ENCODE results near the gene IL17RB.

The IL17RB gene, protein sequence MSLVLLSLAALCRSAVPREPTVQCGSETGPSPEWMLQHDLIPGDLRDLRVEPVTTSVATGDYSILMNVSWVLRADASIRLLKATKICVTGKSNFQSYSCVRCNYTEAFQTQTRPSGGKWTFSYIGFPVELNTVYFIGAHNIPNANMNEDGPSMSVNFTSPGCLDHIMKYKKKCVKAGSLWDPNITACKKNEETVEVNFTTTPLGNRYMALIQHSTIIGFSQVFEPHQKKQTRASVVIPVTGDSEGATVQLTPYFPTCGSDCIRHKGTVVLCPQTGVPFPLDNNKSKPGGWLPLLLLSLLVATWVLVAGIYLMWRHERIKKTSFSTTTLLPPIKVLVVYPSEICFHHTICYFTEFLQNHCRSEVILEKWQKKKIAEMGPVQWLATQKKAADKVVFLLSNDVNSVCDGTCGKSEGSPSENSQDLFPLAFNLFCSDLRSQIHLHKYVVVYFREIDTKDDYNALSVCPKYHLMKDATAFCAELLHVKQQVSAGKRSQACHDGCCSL

GRCh38 chr3:53846134-53846850 is at the start of gene IL17RB, which contains the start of gene CHDH:
Gene IL17RB (plus strand): TSS chr3:53846568. CDS start chr3:53846589, 21 bp downstream.
Gene CHDH (minus strand): TSS chr3:53846419. CDS start chr3:53824008, 22,411 bp downstream.
- DNase-seq = no peak

GRCh38 chr3:53798144-53798543 is 48.2 kb upstream of the IL17RB start:
- DNase-seq = no peak

- no peak for DNase-seq
Observed at GRCh38 chr3:53799338-53799865, 47.0 kb upstream of the IL17RB start.

DNA sequence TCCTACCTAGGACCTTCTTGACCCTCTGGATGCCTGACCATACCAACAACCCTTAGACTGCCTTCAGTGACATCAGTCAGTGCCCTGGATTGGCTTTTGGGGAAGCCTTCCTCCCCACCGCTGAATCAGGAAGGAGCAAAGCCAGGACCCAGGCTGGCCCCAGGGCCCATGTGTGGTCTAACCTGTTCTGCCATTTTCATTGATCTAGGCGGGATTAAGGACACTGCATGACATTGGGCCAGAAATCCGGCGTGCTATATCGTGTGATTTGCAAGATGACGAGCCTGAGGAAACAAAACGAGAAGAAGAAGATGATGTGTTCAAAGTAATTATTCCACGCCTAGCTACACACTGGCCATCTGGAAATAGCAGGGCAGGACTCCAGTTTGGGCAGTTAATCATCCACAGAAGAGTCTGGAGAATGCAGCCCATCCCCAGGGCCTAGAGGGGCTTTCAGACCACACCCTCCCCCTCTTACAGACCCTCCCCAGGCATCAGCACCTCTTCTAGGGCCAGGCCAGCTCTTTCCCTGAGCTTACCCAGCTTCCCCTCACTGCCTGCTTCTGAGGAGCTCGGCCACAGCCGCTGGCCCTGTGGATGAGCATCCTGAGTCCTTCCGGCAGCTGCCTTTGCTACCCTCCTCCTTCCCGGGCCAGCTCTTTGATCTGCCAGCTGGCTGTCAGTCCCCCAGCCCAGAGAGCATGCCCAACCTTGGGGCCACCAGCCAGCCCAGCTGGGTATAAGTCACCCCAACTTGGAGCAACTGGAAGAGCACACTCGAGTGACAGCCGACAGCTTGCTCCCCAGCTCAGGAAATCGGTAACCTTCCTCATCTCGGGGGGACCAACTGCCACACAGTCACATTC is 46.1 kb upstream of the IL17RB start:
- DNase-seq = no peak

- DNase-seq = no peak
Observed at GRCh38 chr3:53801319-53801718, 45.0 kb upstream of the IL17RB start.

DNA sequence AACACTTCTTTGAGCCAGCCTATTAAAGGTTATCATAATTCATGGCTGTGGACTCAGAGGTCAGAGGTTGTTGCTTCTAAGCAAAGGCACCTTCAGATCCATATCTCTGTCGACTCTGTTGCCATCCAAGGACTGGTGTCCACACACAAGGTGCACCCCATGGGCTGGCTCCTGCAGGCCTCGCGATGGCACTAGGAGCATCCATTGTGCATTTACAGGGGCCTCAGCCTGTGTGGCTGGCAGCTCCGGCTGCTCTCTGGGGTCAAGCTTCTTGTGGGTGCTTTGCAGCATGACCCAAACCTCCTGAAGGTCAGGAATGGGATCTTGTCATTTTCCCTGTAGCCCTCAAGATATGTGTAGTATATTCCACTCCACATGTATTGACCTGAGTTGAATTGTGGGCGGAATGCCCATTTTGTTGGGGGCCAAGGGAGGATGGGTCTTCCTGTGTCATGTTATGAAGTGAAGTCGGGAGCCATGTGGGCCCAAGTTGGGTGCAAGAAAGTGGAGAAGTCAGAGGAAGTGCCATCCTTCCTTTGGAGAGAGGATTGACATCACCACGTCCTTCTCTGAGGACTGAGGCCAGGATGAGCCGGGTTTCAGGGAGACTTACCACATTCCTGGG is 44.0 kb upstream of the IL17RB start:
- no peak for DNase-seq

DNA sequence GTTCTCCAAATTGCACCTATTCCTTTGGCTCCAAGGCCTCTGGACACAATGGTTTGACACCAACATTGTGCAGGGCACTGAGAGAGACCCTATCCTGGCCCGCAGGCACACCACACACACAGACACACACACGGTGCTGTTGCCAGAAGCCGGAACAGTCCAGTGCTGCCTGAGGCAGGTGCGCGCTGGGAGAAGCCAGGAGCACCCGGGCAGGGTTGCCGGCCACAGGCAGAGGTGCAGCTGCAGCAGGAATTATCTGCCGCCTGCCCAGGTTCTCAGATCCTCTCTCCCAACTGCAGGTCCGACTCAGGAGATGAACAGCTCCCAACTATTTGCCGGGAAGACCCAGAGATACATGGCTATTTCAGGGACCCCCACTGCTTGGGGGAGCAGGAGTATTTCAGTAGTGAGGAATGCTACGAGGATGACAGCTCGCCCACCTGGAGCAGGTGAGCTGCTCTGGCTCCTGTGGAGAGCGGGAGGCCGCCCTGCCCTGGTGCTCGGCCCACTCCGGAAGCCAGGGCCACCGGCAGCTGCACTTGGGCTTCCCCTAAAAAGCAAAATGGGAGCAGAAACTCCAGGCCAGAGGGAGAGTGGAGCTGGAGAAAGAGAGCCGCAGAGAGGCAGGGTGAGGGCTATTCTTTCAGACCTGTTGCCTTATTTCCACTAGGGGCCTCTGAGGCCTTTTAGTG is 43.1 kb upstream of the IL17RB start:
- no peak for DNase-seq

DNA sequence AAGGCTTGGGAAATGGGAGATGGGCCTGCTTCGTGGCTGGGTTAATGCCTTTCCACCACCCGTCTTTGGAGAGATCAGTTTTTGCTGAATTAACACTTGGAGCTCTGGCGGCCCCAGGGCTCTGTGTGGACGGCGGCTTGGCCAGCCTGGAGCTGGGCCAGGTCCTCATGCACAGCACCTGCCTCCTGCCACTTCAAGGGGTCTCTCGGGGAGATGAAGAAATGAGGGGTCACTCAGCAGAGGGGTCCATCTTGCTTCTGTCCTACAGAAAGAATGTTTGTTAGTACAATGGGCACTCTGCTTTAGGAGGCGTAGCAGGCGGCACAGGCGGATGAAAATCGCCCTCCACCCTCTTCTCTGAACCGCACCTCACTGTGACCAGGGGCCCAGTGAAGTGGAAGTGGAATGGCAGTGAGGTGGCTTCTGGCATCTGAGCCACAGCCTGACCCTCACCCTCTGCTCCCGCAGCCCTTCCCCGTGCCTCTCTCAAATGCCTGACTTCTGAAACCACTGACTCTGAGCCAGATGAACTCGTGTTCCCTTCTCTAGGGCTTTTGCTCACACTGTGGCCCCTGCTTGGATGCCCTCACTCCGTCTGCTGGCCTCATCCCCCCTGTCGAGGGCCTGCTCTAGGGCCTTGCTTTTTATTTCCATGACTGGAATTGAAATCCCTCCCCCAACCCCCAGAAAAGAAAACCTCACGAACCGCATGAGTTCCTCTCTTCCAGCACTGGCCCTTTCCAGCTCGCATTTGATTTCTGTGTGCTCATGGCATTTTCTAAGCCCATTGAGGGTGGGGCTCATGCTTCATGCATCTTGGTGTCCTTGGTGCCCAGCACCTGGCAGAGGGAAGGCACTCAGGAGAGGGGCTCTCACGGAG is 42.3 kb upstream of the IL17RB start:
- DNase-seq = no peak

DNA sequence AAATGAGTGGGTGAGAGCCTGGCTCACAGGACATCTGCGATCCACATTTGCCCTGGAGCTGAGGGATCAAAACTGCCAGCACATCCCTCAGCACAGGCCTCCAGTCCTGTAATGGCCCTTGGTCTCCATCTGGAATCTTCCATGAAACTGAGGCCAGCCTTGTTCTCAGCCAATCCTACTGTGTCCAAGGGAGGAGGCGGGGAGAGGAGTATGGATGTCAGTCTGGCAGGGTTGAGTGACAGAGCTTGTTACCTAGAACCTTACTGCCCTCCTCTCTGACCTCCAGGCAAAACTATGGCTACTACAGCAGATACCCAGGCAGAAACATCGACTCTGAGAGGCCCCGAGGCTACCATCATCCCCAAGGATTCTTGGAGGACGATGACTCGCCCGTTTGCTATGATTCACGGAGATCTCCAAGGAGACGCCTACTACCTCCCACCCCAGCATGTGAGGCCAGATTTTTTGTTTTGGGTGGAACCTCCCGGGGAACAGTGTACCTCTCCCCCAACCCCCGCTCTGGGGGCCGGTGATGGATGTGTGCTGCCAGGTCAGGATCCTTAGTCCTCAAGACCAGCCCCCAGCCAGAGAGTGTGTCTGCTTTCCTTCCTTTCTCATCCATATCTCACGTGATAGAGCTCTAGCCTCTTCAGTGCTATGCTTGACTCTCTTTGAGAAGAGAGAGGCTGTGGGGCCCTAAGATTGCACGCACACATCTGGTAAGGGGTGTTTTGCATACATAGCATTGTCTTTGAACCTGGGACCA is 41.5 kb upstream of the IL17RB start:
- no peak for DNase-seq

GRCh38 chr3:53805463-53806159 is 40.8 kb upstream of the IL17RB start:
- no peak for DNase-seq

DNA sequence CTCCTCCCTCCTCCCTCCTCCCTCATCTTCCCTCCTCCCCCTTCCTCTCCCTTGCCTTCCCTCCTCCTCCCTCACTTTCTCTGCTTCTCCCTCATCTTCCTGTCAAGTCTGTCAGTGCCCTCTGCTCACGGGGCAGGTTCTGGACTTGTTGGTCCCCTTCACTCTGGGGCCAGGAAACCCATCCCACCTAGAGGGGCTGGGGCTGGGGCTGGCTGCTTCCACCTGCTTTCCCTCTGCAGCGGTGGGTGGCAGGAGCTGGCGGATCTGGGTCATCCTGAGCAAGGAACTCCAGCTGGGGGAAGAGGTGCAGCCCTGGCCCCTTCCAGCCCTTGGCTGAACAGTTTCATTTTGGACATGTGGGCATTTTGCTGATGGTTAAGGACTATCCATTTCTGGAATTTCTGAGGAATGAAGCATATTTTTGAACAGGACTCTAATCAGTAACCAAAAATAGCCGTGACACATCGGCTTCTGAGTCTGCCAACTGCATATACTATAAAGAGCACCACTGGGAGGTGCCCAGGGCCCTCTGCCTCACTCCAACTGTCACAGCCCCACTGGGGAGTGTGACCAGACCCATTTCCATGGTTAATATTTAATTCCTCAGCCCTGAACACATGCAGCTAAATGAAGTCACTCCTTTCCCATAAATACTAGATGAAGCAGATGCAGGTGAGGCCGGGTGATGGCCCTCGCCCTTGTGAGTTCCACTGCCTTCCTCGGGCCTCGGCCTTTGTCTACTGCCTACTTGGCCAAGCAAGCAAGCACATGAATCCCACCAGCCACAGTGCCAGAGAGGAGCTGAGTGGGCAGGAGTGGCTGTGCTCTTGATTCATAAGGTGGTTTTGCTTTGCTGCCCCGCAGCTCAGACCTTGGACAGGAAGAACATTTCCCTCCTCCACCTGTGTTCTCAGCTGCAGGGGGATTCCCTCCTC is 39.9 kb upstream of the IL17RB start:
- DNase-seq = no peak

DNA sequence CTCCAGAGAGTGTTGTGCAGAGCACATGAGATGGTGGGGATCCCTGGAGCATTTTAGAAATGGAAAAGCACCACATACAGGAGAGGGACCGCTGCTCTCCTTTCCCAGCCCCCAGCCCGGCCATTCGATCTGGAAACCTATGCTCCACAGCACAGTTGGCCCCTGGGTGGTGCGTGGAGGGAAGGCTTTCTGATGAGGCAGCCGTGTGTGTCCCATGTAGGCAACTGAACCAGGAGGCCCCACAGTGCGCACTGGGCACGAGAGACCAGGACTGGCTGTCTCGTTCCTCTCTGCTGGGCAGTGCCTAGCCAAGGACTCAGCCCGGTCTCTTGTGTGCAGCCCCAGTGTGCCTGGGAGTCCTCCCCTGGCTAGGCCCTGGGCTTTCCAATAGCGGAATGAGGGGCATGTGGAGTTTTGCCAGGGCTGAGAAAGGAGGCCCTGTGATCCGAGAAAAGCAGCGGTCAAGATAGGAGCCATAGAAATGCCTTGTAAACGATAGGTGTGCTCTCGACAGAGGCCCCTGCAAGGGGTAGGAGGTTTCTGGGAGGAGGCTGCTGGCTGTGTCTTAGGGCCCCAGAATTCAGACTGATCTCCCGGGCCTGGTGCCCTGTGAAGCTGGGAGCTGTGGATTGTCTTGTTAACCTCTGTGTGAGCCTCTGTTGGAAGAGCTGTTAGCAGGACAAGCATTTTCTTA is 39.1 kb upstream of the IL17RB start:
- no peak for DNase-seq

DNA sequence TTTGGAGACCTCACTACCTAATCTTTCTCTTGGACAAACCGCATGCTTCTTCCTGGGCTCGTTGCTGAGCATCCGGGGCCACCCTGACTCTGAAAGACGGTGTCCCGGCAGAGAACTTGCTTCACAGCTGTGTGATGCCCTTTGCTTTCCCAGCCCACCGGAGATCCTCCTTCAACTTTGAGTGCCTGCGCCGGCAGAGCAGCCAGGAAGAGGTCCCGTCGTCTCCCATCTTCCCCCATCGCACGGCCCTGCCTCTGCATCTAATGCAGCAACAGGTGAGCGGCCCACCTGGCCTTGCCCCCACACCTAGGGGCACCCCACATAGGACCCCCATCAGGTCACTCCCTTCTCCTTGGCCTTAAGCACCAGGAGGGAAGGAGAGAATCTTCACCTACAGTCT is 37.9 kb upstream of the IL17RB start:
- DNase-seq = no peak

- DNase-seq = no peak
Observed at GRCh38 chr3:53809267-53809666, 37.1 kb upstream of the IL17RB start.

DNA sequence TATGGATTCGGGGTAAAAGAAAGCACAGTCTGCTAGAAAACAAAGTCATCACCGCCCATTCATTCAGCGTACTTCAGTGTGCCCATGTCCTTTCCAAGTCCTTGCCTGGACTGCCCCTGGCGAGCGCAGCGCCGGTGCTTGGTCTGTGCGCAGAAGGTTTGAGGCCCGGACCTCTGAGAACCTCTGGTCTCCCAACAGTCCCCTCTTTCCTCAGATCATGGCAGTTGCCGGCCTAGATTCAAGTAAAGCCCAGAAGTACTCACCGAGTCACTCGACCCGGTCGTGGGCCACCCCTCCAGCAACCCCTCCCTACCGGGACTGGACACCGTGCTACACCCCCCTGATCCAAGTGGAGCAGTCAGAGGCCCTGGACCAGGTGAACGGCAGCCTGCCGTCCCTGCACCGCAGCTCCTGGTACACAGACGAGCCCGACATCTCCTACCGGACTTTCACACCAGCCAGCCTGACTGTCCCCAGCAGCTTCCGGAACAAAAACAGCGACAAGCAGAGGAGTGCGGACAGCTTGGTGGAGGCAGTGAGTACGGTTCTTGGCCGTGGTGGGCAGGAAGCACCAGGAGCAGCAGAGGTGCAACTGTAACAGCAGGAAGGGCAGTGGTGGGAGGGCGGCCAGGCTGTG is 36.5 kb upstream of the IL17RB start:
- DNase-seq = no peak

DNA sequence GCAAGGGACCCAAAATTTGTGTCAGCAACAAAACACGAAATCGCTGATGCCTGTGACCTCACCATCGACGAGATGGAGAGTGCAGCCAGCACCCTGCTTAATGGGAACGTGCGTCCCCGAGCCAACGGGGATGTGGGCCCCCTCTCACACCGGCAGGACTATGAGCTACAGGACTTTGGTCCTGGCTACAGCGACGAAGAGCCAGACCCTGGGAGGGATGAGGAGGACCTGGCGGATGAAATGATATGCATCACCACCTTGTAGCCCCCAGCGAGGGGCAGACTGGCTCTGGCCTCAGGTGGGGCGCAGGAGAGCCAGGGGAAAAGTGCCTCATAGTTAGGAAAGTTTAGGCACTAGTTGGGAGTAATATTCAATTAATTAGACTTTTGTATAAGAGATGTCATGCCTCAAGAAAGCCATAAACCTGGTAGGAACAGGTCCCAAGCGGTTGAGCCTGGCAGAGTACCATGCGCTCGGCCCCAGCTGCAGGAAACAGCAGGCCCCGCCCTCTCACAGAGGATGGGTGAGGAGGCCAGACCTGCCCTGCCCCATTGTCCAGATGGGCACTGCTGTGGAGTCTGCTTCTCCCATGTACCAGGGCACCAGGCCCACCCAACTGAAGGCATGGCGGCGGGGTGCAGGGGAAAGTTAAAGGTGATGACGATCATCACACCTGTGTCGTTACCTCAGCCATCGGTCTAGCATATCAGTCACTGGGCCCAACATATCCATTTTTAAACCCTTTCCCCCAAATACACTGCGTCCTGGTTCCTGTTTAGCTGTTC is 35.0 kb upstream of the IL17RB start:
- DNase-seq = no peak

Measured in CD4-positive, alpha-beta T cell treated with Interleukin-17A for 4 hours (primary cell).